Prostate gland (tissue), 2 donors: Measurements from ENCODE around the gene CHST13. TPM values are rescaled to one million over a fixed set of nuclear protein-coding genes. Genes with fewer than 3 reads are reported as not detected.
"Not testable (repeated sequence)": the region's sequence is repeated elsewhere in the genome, so short reads cannot be mapped to it uniquely, and the experiment has no call there.

Experiments
- DNase-seq: peaks from one replicate; pipeline ENCODE4 v3.0.0-alpha.2; 2019; ENCODE audit warnings: low spot score
- H3K27ac ChIP-seq, 2 donors: fragments of 200-600 bp; sonication (generic); 2 replicates each; pipeline ENCODE4 v1.5.1; 2017 to 2019
- H3K27me3 ChIP-seq: fragments of 200-600 bp; sonication (generic); replicated peaks from 2 replicates; pipeline ENCODE4 v1.5.1; 2019; ENCODE audit not compliant: insufficient read depth
- H3K36me3 ChIP-seq, 2 donors: fragments of 200-600 bp; sonication (generic); 1 replicate in 1 of 2; 2 replicates in 1 of 2; pipeline versions ENCODE4 v1.5.1 to v1.8.1; 2017 to 2019
- H3K4me1 ChIP-seq: fragments of 200-600 bp; sonication (generic); replicated peaks from 2 replicates; pipeline ENCODE4 v1.5.1; 2019
- H3K4me3 ChIP-seq, 2 donors: fragments of 200-600 bp; sonication (generic); 2 replicates each; pipeline ENCODE4 v1.5.1; 2017 to 2019
- H3K9me3 ChIP-seq: fragments of 200-600 bp; sonication (generic); 2 replicates; pipeline ENCODE4 v1.5.1; 2017
- POLR2A ChIP-seq: fragments of 450-650 bp; IDR thresholded peaks from one replicate; pipeline ENCODE4 v1.6.1; 2016; ENCODE audit warnings: antibody characterized with exemption, mild to moderate bottlenecking
- POLR2AphosphoS5 ChIP-seq: sonication (generic); formaldehyde crosslinking; IDR thresholded peaks from one replicate; pipeline ENCODE4 v1.6.1; 2017; ENCODE audit warnings: antibody characterized with exemption
- WGBS: methylation state at CpG from one replicate; pipeline ENCODE4 v1.1.5; 2018; 5-methylcytosine and 5-hydroxymethylcytosine counted together
- intact Hi-C: fragments of 100-400 bp; cut with DNase I; formaldehyde crosslinking; loops from one replicate; pipeline ENCODE4 v1.14.2; 2022
- small RNA-seq, 2 donors: library from RNA; depleted of rRNA; stranded (forward); fragments of <200 nt; gene quantifications; one replicate each; pipeline ENCODE3, GENCODE V24; 2016
- total RNA-seq, 2 donors: library from RNA; depleted of rRNA; stranded (reverse); fragments of >200 nt; gene quantifications; one replicate each; pipeline ENCODE4 v1.1.0, GENCODE V29; 2016
- TF ChIP-seq, protein P1 (sequence below), 4 experiments: fragments of 200-600 bp in 2 of 4; fragments of 450-650 bp in 2 of 4; sonication (generic) in 2 of 4; IDR thresholded peaks; 1 replicate in 3 of 4; 2 replicates in 1 of 4; pipeline ENCODE4 v1.5.1; 2016 to 2019; ENCODE audit warnings: antibody characterized with exemption in 4 of 4, mild to moderate bottlenecking in 2 of 4, moderate library complexity in 2 of 4

The CHST13 gene
- total RNA-seq, 2 donors from 2014 or later = 6.9 TPM; not detected in 1

DNA sequence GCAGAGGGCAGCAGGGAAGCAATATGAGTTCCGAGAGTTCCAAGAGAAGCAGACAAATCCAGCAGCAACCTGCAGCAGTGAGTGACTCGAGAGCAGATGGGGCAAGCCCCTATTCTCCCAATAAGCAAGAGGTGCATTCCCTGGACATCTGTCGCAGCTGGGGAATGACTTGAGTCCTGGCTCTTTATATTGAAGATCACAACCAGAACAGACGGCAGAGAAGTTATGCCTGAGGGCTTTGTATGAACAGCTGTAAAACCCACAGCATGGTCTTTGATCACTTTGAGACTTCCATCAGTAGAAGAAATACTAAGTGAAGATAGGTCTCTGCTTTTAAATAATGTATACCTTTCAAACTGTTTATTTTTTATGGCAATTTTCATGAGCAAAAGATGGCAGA is 58.4 kb downstream of the CHST13 start:
- intact Hi-C loops = no loop called here
- TF ChIP-seq POLR2A = no peak
- TF ChIP-seq, protein P1, sequence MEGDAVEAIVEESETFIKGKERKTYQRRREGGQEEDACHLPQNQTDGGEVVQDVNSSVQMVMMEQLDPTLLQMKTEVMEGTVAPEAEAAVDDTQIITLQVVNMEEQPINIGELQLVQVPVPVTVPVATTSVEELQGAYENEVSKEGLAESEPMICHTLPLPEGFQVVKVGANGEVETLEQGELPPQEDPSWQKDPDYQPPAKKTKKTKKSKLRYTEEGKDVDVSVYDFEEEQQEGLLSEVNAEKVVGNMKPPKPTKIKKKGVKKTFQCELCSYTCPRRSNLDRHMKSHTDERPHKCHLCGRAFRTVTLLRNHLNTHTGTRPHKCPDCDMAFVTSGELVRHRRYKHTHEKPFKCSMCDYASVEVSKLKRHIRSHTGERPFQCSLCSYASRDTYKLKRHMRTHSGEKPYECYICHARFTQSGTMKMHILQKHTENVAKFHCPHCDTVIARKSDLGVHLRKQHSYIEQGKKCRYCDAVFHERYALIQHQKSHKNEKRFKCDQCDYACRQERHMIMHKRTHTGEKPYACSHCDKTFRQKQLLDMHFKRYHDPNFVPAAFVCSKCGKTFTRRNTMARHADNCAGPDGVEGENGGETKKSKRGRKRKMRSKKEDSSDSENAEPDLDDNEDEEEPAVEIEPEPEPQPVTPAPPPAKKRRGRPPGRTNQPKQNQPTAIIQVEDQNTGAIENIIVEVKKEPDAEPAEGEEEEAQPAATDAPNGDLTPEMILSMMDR (IDR thresholded peaks at IDR 0.05) = no peak
- TF ChIP-seq POLR2AphosphoS5 = no peak
- no peaks in the 10 kb centered on the region for H3K36me3 ChIP-seq
- H3K27ac ChIP-seq = no peak overlapping the region
- DNase-seq = no peak
- WGBS = 63% methylated on average over 4 of the region's 4 CpGs
- no peaks in the 10 kb centered on the region for H3K9me3 ChIP-seq
- H3K27me3 ChIP-seq = no peaks in the 10 kb centered on the region
- no peaks in the 10 kb centered on the region for H3K4me1 ChIP-seq
- no peak overlapping the region for H3K4me3 ChIP-seq

DNA sequence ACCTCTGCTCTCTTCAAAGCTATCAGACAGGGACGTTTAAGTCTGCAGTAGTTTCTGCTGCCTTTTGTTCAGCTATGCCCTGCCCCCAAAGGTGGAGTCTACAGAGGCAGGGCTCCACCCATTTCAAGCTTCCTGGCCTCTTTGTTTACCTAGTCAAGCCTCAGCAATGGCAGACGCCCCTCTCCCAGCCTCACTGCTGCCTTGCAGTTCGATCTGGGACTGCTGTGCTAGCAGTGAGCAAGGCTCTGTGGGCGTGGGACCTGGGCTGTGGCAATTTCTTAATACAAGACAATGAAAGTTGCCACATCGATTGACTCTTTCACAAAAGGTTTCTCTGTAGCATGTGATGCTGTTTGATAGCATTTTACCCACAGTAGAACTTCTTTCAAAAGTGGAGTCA is 67.6 kb downstream of the CHST13 start:
- intact Hi-C loops, H3K36me3 ChIP-seq, DNase-seq, H3K27ac ChIP-seq, H3K9me3 ChIP-seq, H3K4me1 ChIP-seq, H3K27me3 ChIP-seq, H3K4me3 ChIP-seq: not testable (repeated sequence)
- WGBS = 60% methylated on average over 5 of the region's 5 CpGs

Small RNAs within 50 kb of the gene (small RNA-seq; reads per million reads assigned to genes)
- gene RNA5SP138 = 0.47 to 1.3 reads per million in 2 donors

Other genes starting within 250 kb of the CHST13 start
- gene KLF15, start 166.7 kb upstream of the CHST13 start, total RNA-seq = 10 to 100 TPM; 52.7 to 72.6 TPM
- gene CFAP100, start 129.2 kb upstream of the CHST13 start, total RNA-seq = 1 to 10 TPM in 1 of 2 donors, not detected in 1; 2.3 TPM
- gene ZXDC, start 48.3 kb upstream of the CHST13 start, total RNA-seq = 10 to 100 TPM; 47.7 to 87.0 TPM
- gene UROC1, start 6.4 kb upstream of the CHST13 start, total RNA-seq = under 1 TPM in 1 of 2 donors, not detected in 1; 0.17 TPM
- 1 to 10 TPM in 1 of 2 donors, not detected in 1; 4.9 TPM for gene C3orf22, start 34.8 kb downstream of the CHST13 start, total RNA-seq
- gene TXNRD3, start 131.0 kb downstream of the CHST13 start, total RNA-seq = 10 to 100 TPM; 14.4 to 20.7 TPM
- gene CHCHD6, start 180.1 kb downstream of the CHST13 start, total RNA-seq = 10 to 100 TPM; 13.9 to 34.4 TPM